Keratinocyte (primary cell): Measurements from ENCODE around the gene SERPINE2.

Experiments used
- EZH2 ChIP-seq: IDR thresholded peaks from one replicate; pipeline ENCODE4 v1.6.1; 2012; ENCODE audit warnings: inconsistent platforms, mild to moderate bottlenecking, low read length, moderate library complexity
- TF ChIP-seq, protein P1 (sequence below), 3 experiments: IDR thresholded peaks in 1 of 3; conservative IDR thresholded peaks in 1 of 3; optimal IDR thresholded peaks in 1 of 3; 2 replicates in 2 of 3; 3 replicates in 1 of 3; pipeline versions ENCODE3 to v1.5.1; 2011; ENCODE audit warnings: low read length in 3 of 3, mild to moderate bottlenecking in 3 of 3, moderate library complexity in 2 of 3, control low read depth in 1 of 3, inconsistent platforms in 1 of 3; ENCODE audit not compliant: insufficient read depth in 2 of 3; ENCODE audit errors: extremely low read depth in 1 of 3

DNA sequence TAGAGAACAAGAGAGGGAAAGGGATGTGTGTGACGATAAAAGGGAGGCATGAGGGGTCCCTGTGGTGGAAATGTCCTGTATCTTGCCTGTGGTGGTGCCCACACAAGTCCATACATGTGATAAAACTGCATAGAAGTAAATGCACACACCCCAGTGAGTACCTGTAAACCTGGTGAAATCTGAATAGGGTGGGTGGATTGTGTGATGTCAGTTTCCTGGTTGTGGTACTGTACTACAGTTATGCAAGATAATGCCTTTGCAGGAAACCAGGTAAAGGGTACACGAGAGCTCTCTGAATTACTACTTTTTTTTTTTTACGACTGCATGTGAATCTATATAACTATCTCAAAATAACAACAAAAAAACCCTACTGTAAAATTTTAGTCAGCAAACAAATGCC is 22.1 kb downstream of the SERPINE2 start:
- TF ChIP-seq, protein P1, sequence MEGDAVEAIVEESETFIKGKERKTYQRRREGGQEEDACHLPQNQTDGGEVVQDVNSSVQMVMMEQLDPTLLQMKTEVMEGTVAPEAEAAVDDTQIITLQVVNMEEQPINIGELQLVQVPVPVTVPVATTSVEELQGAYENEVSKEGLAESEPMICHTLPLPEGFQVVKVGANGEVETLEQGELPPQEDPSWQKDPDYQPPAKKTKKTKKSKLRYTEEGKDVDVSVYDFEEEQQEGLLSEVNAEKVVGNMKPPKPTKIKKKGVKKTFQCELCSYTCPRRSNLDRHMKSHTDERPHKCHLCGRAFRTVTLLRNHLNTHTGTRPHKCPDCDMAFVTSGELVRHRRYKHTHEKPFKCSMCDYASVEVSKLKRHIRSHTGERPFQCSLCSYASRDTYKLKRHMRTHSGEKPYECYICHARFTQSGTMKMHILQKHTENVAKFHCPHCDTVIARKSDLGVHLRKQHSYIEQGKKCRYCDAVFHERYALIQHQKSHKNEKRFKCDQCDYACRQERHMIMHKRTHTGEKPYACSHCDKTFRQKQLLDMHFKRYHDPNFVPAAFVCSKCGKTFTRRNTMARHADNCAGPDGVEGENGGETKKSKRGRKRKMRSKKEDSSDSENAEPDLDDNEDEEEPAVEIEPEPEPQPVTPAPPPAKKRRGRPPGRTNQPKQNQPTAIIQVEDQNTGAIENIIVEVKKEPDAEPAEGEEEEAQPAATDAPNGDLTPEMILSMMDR (optimal IDR thresholded peaks at IDR 0.05 in 1 of 3, IDR thresholded peaks at IDR 0.05 in 1 of 3, conservative IDR thresholded peaks at IDR 0.05 in 1 of 3; ENCODE audit: extremely low read depth in 1 of 3, insufficient read depth in 2 of 3, low read length in 3 of 3), result no peak
- TF ChIP-seq EZH2, result no peak
